AG08396 (cell line): ENCODE results near the gene HOXC13.

ENCODE experiments used
- DNase-seq: peaks from one replicate; pipeline ENCODE4 v3.0.0; 2012; ENCODE audit warnings: low spot score, mixed read lengths

Gene HOXC13

DNA sequence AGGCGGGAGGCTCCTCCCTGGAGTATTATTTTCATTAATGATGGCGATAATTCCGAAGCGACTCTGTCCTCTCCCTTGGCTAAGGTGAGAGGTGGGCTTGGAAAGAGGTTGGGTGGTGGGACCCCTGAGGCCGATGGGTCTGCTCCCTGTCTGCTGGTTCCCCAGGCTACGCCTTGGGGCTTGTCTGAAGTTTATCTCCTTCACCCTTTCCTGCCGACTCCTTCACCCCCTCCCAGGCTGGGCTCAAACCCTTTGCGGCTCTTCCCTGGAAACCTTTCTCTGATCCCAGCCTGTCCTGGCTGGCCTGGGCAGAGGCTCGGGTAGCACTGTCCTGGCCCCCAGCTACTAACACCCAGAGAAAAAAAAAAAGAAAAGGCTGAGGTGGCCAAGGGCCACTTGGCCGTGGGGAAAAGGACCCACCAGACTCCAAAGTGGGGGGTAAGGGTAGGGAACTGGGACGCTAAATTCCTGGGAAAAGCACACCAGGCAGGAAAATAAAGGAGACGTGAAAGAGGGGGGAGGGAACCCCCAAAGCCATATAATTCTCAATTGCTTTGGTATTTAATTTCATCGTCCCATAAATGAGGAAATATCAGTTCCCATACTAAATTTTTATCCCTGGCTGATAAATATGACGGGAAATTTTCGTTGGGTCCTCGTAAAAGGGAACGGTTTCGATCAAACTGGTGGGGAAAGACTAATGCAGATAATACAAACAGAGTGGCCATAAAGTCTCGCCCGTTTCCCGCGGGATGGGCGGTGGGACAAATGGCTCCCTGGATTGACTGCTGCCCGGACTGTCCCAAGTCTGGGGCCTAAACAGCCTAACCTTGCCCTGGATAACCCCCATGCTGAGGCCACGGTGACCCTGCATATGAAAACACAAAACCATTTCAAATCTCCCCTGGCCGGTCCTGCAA is 44.3 kb downstream of the HOXC13 start:
- no peak for DNase-seq

DNA sequence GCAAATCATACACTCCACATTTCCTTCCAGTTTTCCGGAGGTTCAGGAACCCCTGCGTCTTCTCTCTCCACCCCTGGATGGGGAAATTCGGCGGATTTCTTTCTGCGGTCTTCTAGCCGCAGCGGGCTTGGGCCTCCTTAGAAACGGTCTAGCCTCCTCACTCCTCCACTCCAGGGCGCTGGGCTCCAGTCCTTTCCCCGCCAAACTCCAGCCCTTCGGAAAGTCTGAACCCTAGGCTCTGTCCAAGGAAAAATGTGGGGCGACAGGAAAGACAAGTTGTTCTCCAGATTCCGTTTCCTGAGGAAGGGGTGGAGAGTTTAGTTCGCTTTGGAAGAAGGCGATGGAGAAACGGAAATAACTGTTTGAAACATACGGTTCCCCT is 44.9 kb downstream of the HOXC13 start:
- no peak for DNase-seq

DNA sequence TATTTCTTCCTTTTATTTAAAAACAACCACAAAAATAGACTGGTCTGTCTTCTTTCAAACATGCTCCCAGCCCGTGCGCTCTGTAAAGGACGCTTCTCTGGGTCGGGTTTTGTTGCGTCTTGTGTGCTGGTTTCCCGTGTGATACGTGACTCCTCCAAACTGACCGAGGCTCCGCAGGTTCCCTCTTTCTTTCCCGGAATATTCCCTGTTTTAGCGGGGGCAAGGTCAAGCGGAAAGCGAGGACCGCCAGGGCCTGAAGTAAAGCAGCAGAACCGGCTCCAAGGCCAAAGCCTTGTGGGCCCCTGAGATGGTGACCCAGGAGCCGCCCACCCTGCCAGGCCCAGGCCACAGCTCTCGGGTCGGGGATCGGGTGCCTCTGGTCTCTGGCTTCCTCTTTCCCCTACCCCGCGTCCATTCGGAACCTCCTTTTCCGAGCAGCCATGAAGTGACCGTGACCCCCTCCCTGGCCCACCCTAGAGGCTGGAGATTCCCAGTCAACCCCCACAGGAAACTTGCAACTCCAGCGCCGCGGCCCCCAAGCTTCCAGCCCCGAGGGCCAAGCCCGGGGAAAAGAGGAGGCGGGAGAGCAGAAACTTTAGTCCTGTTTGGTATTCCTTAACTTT is 45.4 kb downstream of the HOXC13 start:
- no peak for DNase-seq

DNA sequence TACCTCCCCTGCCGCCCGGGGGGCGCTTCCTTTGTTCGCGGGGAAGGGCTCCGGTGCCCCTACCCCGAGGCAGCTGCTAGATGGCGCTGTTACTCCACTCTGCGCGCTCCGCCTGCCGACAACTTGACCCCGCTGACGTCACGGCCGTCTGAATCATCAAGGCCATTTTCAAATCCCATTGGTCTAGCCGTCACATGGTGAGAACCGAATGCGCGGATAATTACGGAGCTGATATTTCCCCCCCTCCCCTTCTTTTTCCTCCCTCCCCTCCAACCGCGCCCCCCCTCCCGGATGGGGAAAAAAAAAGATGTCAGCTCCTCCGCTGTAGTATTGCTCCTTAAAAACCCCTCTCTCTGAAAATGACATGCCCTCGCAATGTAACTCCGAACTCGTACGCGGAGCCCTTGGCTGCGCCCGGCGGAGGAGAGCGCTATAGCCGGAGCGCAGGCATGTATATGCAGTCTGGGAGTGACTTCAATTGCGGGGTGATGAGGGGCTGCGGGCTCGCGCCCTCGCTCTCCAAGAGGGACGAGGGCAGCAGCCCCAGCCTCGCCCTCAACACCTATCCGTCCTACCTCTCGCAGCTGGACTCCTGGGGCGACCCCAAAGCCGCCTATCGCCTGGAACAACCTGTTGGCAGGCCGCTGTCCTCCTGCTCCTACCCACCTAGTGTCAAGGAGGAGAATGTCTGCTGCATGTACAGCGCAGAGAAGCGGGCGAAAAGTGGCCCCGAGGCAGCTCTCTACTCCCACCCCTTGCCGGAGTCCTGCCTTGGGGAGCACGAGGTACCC is 46.5 kb downstream of the HOXC13 start, which contains the start of gene HOXC10:
HOXC10 (plus strand) TSS at position 246 of the 791 bp plus-strand sequence; CDS start at position 360, 114 bp downstream.
- peak; percentile 93 for DNase-seq

DNA sequence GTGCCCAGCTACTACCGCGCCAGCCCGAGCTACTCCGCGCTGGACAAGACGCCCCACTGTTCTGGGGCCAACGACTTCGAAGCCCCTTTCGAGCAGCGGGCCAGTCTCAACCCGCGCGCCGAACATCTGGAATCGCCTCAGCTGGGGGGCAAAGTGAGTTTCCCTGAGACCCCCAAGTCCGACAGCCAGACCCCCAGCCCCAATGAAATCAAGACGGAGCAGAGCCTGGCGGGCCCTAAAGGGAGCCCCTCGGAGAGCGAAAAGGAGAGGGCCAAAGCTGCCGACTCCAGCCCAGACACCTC is 47.0 kb downstream of the HOXC13 start:
- no peak for DNase-seq

DNA sequence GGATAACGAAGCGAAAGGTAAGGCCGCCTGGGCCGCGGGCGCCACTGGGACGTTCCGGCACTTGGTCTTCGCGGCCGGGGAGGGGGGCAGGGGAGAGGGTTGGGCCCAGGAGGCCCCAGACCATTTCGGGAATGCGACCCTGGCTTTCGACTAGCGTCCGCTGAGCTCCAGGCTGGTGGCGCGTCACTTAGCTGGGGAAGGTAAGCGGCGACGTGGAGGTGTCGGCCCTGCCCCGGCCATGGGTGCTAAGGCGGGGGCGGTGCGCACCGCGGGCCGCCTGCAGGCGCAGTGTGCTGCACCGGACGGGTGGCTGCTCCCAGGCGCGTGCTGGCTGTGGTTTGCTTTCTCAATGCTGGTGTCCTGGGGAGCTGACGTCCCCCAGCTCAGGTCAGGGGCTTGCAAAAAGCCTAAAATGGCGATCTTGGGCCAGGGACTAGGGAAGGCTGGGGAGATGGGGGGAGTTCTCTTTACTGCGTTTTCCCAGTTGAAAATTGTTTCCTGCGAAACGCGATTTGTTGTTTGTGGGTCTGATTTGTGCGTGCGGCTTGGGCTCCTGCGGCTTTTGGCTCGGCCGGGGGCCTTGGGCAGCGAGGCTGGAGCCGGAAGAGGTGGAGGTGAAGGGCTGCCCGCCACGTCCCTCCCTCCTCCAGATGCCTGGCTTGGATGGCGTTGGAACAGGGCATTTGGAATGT is 47.5 kb downstream of the HOXC13 start:
- DNase-seq, result no peak

DNA sequence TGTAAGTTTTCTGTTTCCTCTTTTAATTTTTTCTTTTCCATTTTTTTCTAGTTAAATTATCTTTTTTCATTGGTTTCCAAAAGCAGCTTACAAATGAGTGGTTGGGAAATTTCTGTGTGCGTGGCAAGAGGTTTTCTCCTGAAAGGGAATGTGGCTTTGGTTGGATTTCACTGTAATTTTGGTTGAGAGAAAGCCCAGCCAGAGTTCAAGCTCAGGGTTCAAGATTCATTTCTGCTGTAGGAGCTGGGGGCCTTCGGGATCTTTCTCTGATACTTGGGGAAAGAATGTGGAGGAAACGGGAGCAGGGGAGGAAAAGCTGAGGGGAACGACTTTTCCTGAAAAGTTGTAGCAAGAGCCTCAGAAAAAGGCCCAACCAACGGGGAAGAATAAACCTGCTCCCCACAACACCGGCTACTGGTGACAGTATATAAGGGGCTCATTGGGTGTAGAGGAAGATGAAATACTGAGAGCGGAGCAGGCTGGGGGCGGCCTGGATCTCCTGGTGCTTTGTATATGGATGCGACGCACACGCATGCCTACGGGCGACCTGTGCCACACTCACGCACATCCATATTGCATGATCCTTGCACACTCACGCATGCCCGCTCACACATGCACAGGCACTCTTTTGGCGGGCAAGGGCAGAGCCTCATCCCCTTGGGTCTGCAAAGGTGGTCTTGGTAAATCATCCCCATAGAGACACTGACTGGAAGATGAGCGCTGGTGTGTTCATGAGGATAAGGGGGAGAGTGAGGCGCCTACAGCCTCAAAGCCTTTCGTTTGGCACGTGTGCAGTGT is 48.3 kb downstream of the HOXC13 start:
- DNase-seq, result no peak

DNA sequence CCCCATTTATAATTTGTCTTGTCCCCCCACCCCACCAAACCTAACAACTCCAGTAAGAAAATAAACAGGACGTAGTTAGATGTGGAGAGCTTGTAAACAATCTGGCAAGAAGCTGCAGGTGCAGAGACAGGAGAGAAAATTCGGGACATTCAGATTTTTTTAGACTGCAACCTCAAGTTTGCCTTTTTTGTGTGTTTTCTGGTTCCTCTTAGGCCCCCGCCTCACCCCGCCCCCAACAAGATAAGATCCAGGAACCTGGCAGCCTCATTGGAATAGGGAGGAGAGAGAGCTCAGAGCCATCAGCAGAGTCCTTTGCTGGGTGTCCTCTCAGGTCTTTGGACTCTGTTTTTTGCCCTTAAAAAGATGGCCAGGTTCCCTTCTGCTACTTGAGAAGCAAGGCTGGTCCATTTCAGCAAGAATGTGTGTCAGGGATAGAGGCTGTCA is 49.2 kb downstream of the HOXC13 start:
- no peak for DNase-seq

DNA sequence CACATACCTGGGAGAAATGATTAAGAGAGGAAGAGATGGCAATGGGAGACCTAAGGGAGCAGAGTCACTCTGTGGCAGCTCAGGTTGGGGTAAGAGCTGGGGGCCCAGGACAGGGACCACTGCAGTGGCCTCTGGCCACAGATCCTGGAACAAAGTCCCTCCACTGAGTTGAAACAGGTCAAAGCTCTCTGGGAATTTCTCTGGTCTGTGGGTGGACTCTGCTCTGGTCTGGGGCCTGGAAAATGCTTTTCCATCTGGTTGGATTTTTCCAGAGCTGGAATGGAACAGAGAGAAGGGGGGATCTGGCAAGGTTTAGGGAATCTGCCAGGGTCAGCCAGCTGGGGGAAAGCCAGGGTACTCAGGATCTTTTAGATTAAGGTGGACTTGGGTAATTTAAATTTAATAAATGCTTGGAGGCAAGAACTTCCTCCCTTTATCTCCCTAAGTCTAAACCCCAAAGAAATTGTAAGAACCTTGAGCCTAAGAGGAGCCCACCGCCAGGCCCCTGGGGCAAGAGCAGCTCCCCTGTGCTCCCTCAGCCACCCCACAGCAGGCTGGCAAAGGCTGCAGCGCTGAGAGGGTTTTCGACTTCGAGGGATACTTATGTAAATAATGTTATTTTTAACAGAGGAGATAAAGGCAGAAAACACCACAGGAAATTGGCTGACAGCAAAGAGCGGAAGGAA is 50.1 kb downstream of the HOXC13 start:
- DNase-seq, result no peak

DNA sequence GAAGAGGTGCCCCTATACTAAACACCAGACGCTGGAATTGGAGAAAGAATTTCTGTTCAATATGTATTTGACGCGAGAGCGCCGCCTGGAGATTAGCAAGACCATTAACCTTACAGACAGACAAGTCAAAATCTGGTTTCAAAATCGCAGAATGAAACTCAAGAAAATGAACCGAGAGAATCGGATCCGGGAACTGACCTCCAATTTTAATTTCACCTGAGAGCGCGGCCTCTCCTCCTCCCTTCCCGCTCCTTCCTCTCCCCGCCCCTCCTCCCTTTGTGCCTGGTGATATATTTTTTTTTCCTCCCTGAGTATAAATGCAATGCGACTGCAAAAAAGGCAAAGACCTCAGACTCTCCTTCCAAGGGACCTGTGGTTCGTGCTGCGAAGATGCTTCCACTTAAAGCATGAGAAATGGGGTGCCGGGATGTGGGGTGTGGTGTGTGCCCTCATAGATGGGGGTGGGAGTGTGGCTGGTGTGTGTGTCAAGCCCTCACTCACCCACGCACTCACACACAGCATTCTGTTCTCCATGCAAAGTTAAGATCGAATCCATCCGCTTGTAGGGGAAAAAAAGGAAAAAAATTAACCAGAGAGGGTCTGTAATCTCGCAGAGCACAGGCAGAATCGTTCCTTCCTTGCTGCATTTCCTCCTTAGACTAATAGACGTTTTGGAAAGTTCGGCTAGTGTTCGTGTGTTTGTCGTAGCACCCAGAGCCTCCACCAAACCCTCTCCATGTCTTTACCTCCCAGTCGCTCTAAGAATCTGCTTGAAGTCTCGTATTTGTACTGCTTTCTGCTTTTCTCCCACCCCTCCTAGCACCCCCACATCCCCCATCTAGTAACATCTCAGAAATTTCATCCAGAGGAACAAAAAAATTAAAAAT is 50.8 kb downstream of the HOXC13 start:
- peak; percentile 68 for DNase-seq

DNA sequence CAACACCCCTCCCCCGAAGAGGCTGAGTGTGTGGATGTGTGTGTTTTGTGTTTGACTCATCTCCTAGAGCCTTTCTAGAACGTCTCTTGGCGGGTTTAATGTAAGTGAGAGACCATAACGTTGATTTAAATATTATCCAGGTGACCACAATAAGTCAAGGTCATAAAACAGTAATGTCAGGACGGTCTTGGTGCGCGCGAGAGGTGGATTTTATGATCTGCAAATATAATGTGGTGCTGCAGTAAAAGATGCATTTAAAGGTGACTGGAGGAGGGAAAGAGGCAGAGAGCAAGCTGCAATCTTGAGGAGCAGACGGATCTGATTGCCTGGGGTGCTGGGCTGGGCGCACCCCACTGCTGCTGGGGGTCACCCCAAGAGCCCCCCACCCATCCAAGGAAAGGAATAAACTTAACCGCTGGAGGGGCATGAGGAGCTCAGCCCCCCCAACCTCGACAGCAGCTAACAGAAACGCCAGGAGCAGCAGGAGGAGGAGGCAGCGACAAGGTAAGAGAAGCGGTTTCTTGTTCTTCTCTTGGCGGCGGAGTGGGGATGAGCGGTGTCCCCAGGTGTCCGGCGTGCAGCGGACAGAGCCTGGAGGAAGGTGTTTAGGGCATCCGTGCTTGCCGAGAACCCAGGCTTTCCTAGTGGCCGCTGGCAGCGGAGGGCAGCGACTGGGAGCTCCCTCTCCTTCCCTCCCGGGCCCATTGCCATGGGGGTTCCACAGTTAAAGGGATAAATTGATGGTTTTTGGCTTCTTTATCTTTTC is 51.9 kb downstream of the HOXC13 start:
- no peak for DNase-seq

DNA sequence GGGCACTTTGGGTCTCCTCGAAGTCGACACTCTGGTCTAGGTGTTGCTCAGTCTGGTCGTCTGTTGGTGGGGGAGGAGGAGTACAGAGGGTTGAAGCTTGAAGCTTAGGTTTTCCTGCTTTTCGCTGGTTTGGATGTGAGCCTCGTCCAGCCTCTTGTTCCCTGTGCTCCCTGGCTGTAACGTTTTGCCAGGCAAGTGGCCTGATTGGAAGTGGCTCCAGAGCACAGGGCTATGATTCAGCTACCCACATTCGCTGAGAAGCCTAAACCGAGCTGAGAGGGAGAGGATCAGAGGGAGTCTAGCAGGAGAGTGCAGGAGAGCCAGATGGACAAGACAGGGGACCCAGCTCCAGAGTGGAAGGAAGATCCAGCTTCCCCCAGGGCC is 52.4 kb downstream of the HOXC13 start:
- peak; percentile 51 for DNase-seq

DNA sequence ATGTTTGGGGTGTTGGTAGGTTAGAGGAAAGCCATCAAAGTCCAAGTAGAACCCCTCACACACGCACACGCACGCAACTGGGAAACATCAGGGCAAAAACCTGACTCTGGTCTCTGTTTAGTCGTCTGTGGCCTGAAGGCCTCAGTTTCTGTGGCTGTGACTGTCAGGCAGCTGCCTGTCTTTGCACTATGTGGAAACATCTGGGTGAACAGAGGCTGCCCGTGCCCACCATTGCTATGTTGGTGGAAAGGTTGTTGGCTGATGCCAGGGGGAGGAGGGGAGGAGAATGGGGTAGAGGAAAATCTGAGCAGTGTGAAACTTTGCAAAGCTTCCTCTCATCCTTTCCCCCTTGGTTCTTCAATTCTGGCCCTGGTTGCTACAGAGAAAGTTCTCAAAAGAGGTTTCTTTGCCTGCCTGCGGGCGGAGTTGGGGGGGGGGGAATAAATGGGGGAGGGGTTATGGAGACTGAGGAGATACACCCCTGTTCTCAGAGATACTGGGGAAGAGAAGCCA is 53.8 kb downstream of the HOXC13 start:
- DNase-seq, result no peak

DNA sequence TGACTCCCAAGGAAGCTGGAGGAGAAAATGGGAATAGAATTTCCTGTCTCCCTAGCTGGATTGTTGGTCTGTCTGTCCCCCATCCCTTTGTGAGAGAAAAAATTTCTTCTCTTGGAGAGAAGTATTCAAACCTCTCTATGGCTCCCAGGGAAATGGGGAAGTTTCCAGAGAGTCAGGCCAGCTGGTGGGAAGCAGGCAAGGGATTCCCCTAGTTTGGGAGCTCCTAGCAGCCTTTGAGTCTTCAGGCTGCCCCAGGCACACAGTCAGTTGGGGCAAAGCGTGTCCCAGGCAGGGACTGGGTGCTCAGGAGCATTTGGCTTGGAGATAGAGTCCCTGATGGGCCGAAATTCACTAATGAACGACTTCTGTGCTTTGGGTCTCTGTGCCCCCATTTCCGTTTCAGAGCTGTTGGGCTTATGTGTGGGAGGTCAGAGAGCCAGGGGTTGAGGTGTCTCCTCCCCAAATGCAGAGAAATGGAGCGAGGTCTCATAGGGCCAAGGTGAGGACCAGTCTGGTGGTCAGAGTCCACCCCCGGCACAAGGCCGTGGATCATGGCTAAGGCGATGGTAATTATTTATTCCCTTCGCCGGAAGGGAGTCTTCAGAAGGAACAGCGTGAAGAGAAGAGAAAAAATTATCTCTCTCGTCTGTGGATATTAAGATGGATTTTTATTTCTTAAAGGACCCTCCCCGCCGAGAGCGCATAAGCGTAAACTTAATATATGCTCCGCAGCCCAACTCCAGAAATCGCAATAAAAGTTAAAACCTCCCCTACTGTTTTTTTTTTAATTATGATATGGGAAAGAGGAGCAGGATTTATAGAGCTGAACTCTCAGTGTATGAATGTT is 54.8 kb downstream of the HOXC13 start:
- no peak for DNase-seq

DNA sequence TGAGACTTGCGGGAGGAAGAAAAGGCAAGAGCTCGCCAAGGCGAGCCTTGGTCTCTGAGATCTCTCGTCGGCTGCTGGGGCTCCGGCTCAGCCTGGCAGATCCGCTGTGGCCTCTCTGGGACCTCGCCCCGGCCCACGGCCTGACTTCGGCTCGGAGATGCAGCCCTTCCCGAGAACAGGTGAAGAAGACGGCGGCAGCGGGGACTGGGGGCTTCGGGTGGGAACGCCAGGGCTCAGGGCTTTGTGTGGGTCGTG is 55.3 kb downstream of the HOXC13 start:
- no peak for DNase-seq

DNA sequence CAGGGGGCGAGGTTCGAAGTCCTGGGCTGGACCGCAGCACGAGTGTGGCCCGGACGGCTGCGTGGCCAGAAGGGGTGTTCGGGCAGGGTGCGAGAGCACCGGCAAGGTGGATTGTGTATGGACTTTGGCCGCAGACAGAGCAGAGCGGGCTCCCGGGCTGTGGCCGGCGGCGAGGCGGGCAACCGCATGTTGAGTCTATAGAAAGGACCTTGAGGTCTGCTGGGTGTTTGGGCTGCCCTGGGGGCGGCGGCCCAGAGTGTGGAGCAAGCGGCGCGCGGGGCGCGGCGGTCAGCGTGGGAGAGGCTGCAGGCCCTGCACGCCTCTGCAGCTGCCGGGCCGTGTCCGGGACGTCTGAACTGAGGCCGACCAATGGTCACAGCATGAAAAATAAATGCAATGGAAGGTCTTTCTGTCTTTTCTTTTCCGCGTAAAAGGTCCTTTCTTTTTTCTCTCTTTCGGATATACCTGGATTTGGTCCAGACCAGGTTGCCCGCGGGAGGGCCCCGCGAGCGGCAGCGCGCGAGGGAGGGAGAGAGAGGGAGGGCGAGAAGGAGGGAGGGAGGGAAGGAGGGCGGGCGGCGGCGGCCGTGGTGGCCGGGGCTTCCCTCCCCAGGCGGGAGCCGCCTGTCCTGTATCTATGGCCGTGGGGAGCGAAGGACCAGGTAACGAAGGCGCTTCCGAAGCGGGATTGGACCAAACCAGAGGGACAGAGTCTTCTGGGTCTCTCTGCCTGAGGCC is 55.8 kb downstream of the HOXC13 start:
- DNase-seq, result no peak

DNA sequence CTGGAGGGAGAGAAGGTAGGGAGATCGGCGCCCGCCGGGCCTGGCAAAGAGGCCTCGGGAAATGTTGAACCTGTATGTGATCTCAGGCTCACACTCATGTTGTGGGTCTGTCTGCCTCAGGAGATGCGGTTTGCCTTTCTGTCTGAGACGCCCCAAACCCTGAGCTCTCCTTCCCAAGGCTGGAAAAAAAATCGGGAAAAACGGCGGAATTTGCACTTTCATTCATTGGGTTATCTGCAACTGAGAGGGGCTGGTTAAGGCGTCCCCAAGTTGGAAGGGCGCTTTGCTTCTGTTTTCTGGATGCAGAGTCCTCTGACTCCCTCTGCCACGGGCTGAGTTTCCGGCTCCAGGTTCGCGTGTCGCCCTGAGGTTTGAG is 56.4 kb downstream of the HOXC13 start:
- no peak for DNase-seq
